ENCODE results near the gene RANGAP1.

DNA sequence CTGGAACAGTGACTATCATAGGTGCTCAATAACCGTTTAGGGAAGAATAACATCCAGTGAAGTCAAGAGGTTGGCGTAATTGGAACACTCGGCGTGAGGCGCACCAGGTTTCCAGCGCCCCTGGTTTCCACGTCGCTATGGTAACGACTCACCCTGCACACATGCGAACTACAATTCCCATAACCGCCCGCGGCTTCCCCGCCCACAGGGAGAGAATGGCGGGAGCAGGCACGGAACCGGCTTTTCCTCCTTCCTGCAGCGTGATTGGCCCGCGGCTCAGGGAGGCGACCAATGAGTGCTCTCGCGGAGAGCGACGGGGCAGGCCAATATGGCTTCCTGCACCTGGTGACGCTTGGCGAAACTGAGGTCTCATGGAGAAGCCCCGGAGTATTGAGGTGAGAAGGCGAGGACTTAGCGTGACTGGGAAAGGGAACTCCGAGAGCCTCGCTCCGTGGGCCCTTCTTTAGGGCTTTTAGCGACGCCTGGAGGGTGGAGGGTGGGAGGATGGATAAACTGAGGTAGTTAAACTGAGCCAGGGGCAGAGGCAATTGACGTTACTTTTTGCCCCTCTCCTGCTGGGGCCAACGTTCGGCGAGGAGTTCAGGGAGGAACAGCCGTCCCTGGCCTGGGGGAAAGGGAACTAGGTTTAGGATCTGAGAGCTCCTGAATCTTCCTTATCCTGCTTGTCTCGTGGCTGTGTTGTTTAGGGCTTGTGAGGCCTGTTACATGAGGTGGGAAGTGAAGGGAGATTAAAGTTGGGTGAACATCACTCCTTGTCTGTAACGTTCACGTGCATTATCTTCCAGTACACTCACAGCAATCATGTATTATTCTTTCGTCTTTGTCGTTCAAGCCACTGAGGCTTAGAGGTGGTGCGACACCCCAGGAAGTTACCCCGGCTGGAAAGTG lies 80.7 kb downstream of the RANGAP1 start, which contains the start of gene L3MBTL2:
- TF ChIP-seq, protein P1, sequence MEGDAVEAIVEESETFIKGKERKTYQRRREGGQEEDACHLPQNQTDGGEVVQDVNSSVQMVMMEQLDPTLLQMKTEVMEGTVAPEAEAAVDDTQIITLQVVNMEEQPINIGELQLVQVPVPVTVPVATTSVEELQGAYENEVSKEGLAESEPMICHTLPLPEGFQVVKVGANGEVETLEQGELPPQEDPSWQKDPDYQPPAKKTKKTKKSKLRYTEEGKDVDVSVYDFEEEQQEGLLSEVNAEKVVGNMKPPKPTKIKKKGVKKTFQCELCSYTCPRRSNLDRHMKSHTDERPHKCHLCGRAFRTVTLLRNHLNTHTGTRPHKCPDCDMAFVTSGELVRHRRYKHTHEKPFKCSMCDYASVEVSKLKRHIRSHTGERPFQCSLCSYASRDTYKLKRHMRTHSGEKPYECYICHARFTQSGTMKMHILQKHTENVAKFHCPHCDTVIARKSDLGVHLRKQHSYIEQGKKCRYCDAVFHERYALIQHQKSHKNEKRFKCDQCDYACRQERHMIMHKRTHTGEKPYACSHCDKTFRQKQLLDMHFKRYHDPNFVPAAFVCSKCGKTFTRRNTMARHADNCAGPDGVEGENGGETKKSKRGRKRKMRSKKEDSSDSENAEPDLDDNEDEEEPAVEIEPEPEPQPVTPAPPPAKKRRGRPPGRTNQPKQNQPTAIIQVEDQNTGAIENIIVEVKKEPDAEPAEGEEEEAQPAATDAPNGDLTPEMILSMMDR (IDR thresholded peaks at IDR 0.05) = no peak
- TF ChIP-seq POLR2A (IDR thresholded peaks at IDR 0.05) = no peak

All from stomach (tissue), 4 donors.